ENCODE measurements around the gene SHROOM3. TPM values are rescaled to one million over a fixed set of nuclear protein-coding genes. Genes with fewer than 3 reads are reported as not detected.

The SHROOM3 gene
- total RNA-seq, 1 donor from 2014 or later = 45.1 TPM

- H3K36me3 ChIP-seq (ENCODE audit: control insufficient read depth, insufficient read depth, low read length) = no peaks in the 10 kb centered on the region
- H3K4me3 ChIP-seq (ENCODE audit: low read depth, low read length) = no peak overlapping the region
- no peak for TF ChIP-seq CTCF (IDR thresholded peaks at IDR 0.05; ENCODE audit: insufficient read depth, low read length, poor library complexity, severe bottlenecking)
- H3K27me3 ChIP-seq (ENCODE audit: control insufficient read depth, insufficient read depth, low read length) = no peaks in the 10 kb centered on the region
- peak; percentile 67 for DNase-seq (ENCODE audit: low read depth)
Observed at GRCh38 chr4:76691807-76692582, 257.0 kb downstream of the SHROOM3 start.

- no peak for DNase-seq (ENCODE audit: low read depth)
- TF ChIP-seq CTCF (IDR thresholded peaks at IDR 0.05; ENCODE audit: insufficient read depth, low read length, poor library complexity, severe bottlenecking) = no peak
- no peaks in the 10 kb centered on the region for H3K27me3 ChIP-seq (ENCODE audit: control insufficient read depth, insufficient read depth, low read length)
- H3K36me3 ChIP-seq (ENCODE audit: control insufficient read depth, insufficient read depth, low read length) = no peaks in the 10 kb centered on the region
- H3K4me3 ChIP-seq (ENCODE audit: low read depth, low read length) = no peak overlapping the region
Observed at GRCh38 chr4:76692761-76693160, 257.7 kb downstream of the SHROOM3 start.

GRCh38 chr4:76694056-76694455 lies 259.0 kb downstream of the SHROOM3 start:
- H3K4me3 ChIP-seq (ENCODE audit: low read depth, low read length) = no peak overlapping the region
- H3K36me3 ChIP-seq (ENCODE audit: control insufficient read depth, insufficient read depth, low read length) = no peaks in the 10 kb centered on the region
- DNase-seq (ENCODE audit: low read depth) = no peak
- no peak for TF ChIP-seq CTCF (IDR thresholded peaks at IDR 0.05; ENCODE audit: insufficient read depth, low read length, poor library complexity, severe bottlenecking)
- no peaks in the 10 kb centered on the region for H3K27me3 ChIP-seq (ENCODE audit: control insufficient read depth, insufficient read depth, low read length)

- Histone ChIP-seq H3K36me3 (ENCODE audit: control insufficient read depth, insufficient read depth, low read length) (no peaks in the 10 kb centered on the region), H3K4me3 (ENCODE audit: low read depth, low read length) (no peak overlapping the region), H3K27me3 (ENCODE audit: control insufficient read depth, insufficient read depth, low read length) (no peaks in the 10 kb centered on the region)
- DNase-seq (ENCODE audit: low read depth) = no peak
- TF ChIP-seq CTCF (IDR thresholded peaks at IDR 0.05; ENCODE audit: insufficient read depth, low read length, poor library complexity, severe bottlenecking) = no peak
Observed at GRCh38 chr4:76696109-76696508, 261.1 kb downstream of the SHROOM3 start.

GRCh38 chr4:76697129-76697803 lies 262.2 kb downstream of the SHROOM3 start:
- no peak overlapping the region for H3K4me3 ChIP-seq (ENCODE audit: low read depth, low read length)
- H3K36me3 ChIP-seq (ENCODE audit: control insufficient read depth, insufficient read depth, low read length) = no peaks in the 10 kb centered on the region
- H3K27me3 ChIP-seq (ENCODE audit: control insufficient read depth, insufficient read depth, low read length) = no peaks in the 10 kb centered on the region
- TF ChIP-seq CTCF (IDR thresholded peaks at IDR 0.05; ENCODE audit: insufficient read depth, low read length, poor library complexity, severe bottlenecking) = no peak
- no peak for DNase-seq (ENCODE audit: low read depth)

Measured in kidney epithelial cell (primary cell).